ENCODE measurements around the gene KCNJ18.
"Not testable (repeated sequence)": the region's sequence is repeated elsewhere in the genome, so short reads cannot be mapped to it uniquely, and the experiment has no call there.

The KCNJ18 gene

GRCh38 chr17:21713631-21714030 is 21.3 kb downstream of the KCNJ18 start:
- H3K4me1 ChIP-seq (ENCODE audit: control insufficient read depth, insufficient read depth, low read length); H3K36me3 ChIP-seq (ENCODE audit: control insufficient read depth, insufficient read depth, low read length); H3K27me3 ChIP-seq (ENCODE audit: control insufficient read depth, insufficient read depth, low read length); H3K4me3 ChIP-seq (ENCODE audit: low read length); H3K9me3 ChIP-seq (ENCODE audit: control insufficient read depth, low read length); H3K9ac ChIP-seq (ENCODE audit: low read length): not testable (repeated sequence)

- not testable (repeated sequence) for H3K36me3 ChIP-seq (ENCODE audit: control insufficient read depth, insufficient read depth, low read length); H3K27me3 ChIP-seq (ENCODE audit: control insufficient read depth, insufficient read depth, low read length); H3K9me3 ChIP-seq (ENCODE audit: control insufficient read depth, low read length); H3K4me3 ChIP-seq (ENCODE audit: low read length); H3K9ac ChIP-seq (ENCODE audit: low read length); H3K4me1 ChIP-seq (ENCODE audit: control insufficient read depth, insufficient read depth, low read length)
Measured at GRCh38 chr17:21714676-21715075, 22.4 kb downstream of the KCNJ18 start.

- not testable (repeated sequence) for H3K4me3 ChIP-seq (ENCODE audit: low read length); H3K9me3 ChIP-seq (ENCODE audit: control insufficient read depth, low read length); H3K27me3 ChIP-seq (ENCODE audit: control insufficient read depth, insufficient read depth, low read length); H3K36me3 ChIP-seq (ENCODE audit: control insufficient read depth, insufficient read depth, low read length); H3K9ac ChIP-seq (ENCODE audit: low read length); H3K4me1 ChIP-seq (ENCODE audit: control insufficient read depth, insufficient read depth, low read length)
Measured at GRCh38 chr17:21715877-21716276, 23.6 kb downstream of the KCNJ18 start.

- not testable (repeated sequence) for H3K9me3 ChIP-seq (ENCODE audit: control insufficient read depth, low read length); H3K4me1 ChIP-seq (ENCODE audit: control insufficient read depth, insufficient read depth, low read length); H3K9ac ChIP-seq (ENCODE audit: low read length); H3K4me3 ChIP-seq (ENCODE audit: low read length); H3K36me3 ChIP-seq (ENCODE audit: control insufficient read depth, insufficient read depth, low read length); H3K27me3 ChIP-seq (ENCODE audit: control insufficient read depth, insufficient read depth, low read length)
Measured at GRCh38 chr17:21718971-21719370, 26.6 kb downstream of the KCNJ18 start.

- not testable (repeated sequence) for H3K9ac ChIP-seq (ENCODE audit: low read length); H3K4me1 ChIP-seq (ENCODE audit: control insufficient read depth, insufficient read depth, low read length); H3K4me3 ChIP-seq (ENCODE audit: low read length); H3K9me3 ChIP-seq (ENCODE audit: control insufficient read depth, low read length); H3K27me3 ChIP-seq (ENCODE audit: control insufficient read depth, insufficient read depth, low read length); H3K36me3 ChIP-seq (ENCODE audit: control insufficient read depth, insufficient read depth, low read length)
Measured at GRCh38 chr17:21719511-21720226, 27.3 kb downstream of the KCNJ18 start.

- not testable (repeated sequence) for H3K9ac ChIP-seq (ENCODE audit: low read length); H3K4me1 ChIP-seq (ENCODE audit: control insufficient read depth, insufficient read depth, low read length); H3K4me3 ChIP-seq (ENCODE audit: low read length); H3K36me3 ChIP-seq (ENCODE audit: control insufficient read depth, insufficient read depth, low read length); H3K27me3 ChIP-seq (ENCODE audit: control insufficient read depth, insufficient read depth, low read length); H3K9me3 ChIP-seq (ENCODE audit: control insufficient read depth, low read length)
Measured at GRCh38 chr17:21720566-21720965, 28.2 kb downstream of the KCNJ18 start.

GRCh38 chr17:21722268-21722667 is 29.9 kb downstream of the KCNJ18 start:
- not testable (repeated sequence) for H3K4me1 ChIP-seq (ENCODE audit: control insufficient read depth, insufficient read depth, low read length); H3K9me3 ChIP-seq (ENCODE audit: control insufficient read depth, low read length); H3K27me3 ChIP-seq (ENCODE audit: control insufficient read depth, insufficient read depth, low read length); H3K9ac ChIP-seq (ENCODE audit: low read length); H3K36me3 ChIP-seq (ENCODE audit: control insufficient read depth, insufficient read depth, low read length); H3K4me3 ChIP-seq (ENCODE audit: low read length)

GRCh38 chr17:21724216-21725006 is 32.1 kb downstream of the KCNJ18 start:
- not testable (repeated sequence) for H3K4me1 ChIP-seq (ENCODE audit: control insufficient read depth, insufficient read depth, low read length); H3K9ac ChIP-seq (ENCODE audit: low read length); H3K4me3 ChIP-seq (ENCODE audit: low read length); H3K27me3 ChIP-seq (ENCODE audit: control insufficient read depth, insufficient read depth, low read length); H3K9me3 ChIP-seq (ENCODE audit: control insufficient read depth, low read length); H3K36me3 ChIP-seq (ENCODE audit: control insufficient read depth, insufficient read depth, low read length)

- H3K4me3 ChIP-seq (ENCODE audit: low read length); H3K27me3 ChIP-seq (ENCODE audit: control insufficient read depth, insufficient read depth, low read length); H3K9ac ChIP-seq (ENCODE audit: low read length); H3K36me3 ChIP-seq (ENCODE audit: control insufficient read depth, insufficient read depth, low read length); H3K9me3 ChIP-seq (ENCODE audit: control insufficient read depth, low read length); H3K4me1 ChIP-seq (ENCODE audit: control insufficient read depth, insufficient read depth, low read length): not testable (repeated sequence)
Measured at GRCh38 chr17:21731076-21731475, 38.8 kb downstream of the KCNJ18 start.

GRCh38 chr17:21733931-21734330 is 41.6 kb downstream of the KCNJ18 start:
- H3K4me3 ChIP-seq (ENCODE audit: low read length); H3K4me1 ChIP-seq (ENCODE audit: control insufficient read depth, insufficient read depth, low read length); H3K36me3 ChIP-seq (ENCODE audit: control insufficient read depth, insufficient read depth, low read length); H3K9me3 ChIP-seq (ENCODE audit: control insufficient read depth, low read length); H3K27me3 ChIP-seq (ENCODE audit: control insufficient read depth, insufficient read depth, low read length); H3K9ac ChIP-seq (ENCODE audit: low read length): not testable (repeated sequence)

- H3K4me3 ChIP-seq (ENCODE audit: low read length); H3K36me3 ChIP-seq (ENCODE audit: control insufficient read depth, insufficient read depth, low read length); H3K9me3 ChIP-seq (ENCODE audit: control insufficient read depth, low read length); H3K27me3 ChIP-seq (ENCODE audit: control insufficient read depth, insufficient read depth, low read length); H3K4me1 ChIP-seq (ENCODE audit: control insufficient read depth, insufficient read depth, low read length); H3K9ac ChIP-seq (ENCODE audit: low read length): not testable (repeated sequence)
Measured at GRCh38 chr17:21735814-21736213, 43.5 kb downstream of the KCNJ18 start.

GRCh38 chr17:21737015-21737580 is 44.8 kb downstream of the KCNJ18 start:
- not testable (repeated sequence) for H3K4me1 ChIP-seq (ENCODE audit: control insufficient read depth, insufficient read depth, low read length); H3K4me3 ChIP-seq (ENCODE audit: low read length); H3K27me3 ChIP-seq (ENCODE audit: control insufficient read depth, insufficient read depth, low read length); H3K9me3 ChIP-seq (ENCODE audit: control insufficient read depth, low read length); H3K9ac ChIP-seq (ENCODE audit: low read length); H3K36me3 ChIP-seq (ENCODE audit: control insufficient read depth, insufficient read depth, low read length)

All from mucosa of stomach (tissue), 1 donor.